Peyer's patch (tissue), 4 donors: ENCODE data around the gene ZNRF1.

Source experiments
- POLR2A ChIP-seq, 2 donors: fragments of 450-650 bp; IDR thresholded peaks; one replicate each; pipeline ENCODE4 v1.5.1; 2017; ENCODE audit warnings: antibody characterized with exemption in 2 of 2, mild to moderate bottlenecking in 2 of 2, moderate library complexity in 2 of 2
- TF ChIP-seq, protein P1 (sequence below), 6 experiments: fragments of 450-650 bp in 4 of 6; fragments of 200-600 bp in 2 of 6; sonication (generic) in 1 of 6; IDR thresholded peaks; one replicate each; pipeline ENCODE4 v1.5.1; 2017 to 2019; ENCODE audit warnings: antibody characterized with exemption in 6 of 6, mild to moderate bottlenecking in 3 of 6, moderate library complexity in 1 of 6

- TF ChIP-seq, protein P1, sequence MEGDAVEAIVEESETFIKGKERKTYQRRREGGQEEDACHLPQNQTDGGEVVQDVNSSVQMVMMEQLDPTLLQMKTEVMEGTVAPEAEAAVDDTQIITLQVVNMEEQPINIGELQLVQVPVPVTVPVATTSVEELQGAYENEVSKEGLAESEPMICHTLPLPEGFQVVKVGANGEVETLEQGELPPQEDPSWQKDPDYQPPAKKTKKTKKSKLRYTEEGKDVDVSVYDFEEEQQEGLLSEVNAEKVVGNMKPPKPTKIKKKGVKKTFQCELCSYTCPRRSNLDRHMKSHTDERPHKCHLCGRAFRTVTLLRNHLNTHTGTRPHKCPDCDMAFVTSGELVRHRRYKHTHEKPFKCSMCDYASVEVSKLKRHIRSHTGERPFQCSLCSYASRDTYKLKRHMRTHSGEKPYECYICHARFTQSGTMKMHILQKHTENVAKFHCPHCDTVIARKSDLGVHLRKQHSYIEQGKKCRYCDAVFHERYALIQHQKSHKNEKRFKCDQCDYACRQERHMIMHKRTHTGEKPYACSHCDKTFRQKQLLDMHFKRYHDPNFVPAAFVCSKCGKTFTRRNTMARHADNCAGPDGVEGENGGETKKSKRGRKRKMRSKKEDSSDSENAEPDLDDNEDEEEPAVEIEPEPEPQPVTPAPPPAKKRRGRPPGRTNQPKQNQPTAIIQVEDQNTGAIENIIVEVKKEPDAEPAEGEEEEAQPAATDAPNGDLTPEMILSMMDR (IDR thresholded peaks at IDR 0.05), result no peak
- no peak for TF ChIP-seq POLR2A (IDR thresholded peaks at IDR 0.05)
These were observed 123.8 kb downstream of the ZNRF1 start for GRCh38 chr16:75122609-75123008.
